ENCODE measurements around the gene CASR.

The CASR gene

GRCh38 chr3:122255757-122256439, 72.4 kb downstream of the CASR start:
- DNase-seq, result no peak
- no peaks in the 10 kb centered on the region for H3K36me3 Mint-ChIP-seq (ENCODE audit: low read depth)
- no peak overlapping the region for H3K4me3 Mint-ChIP-seq
- TF ChIP-seq CTCF (IDR thresholded peaks at IDR 0.05), result no peak
- peaks cover 12% of the 10 kb centered on the region for H3K27me3 Mint-ChIP-seq (ENCODE audit: low read depth, poor library complexity)
- H3K27ac Mint-ChIP-seq, result no peak overlapping the region
- H3K9me3 Mint-ChIP-seq, result no peaks in the 10 kb centered on the region
- H3K4me1 Mint-ChIP-seq, result no peaks in the 10 kb centered on the region

GRCh38 chr3:122257644-122258364, 74.3 kb downstream of the CASR start:
- H3K36me3 Mint-ChIP-seq (ENCODE audit: low read depth), result no peaks in the 10 kb centered on the region
- H3K4me3 Mint-ChIP-seq, result no peak overlapping the region
- no peak overlapping the region for H3K27ac Mint-ChIP-seq
- no peaks in the 10 kb centered on the region for H3K4me1 Mint-ChIP-seq
- no peaks in the 10 kb centered on the region for H3K9me3 Mint-ChIP-seq
- no peak for DNase-seq
- peaks cover 14% of the 10 kb centered on the region for H3K27me3 Mint-ChIP-seq (ENCODE audit: low read depth, poor library complexity)
- TF ChIP-seq CTCF (IDR thresholded peaks at IDR 0.05), result no peak

- DNase-seq, result peak; percentile 70
- peak; percentile 59 for TF ChIP-seq CTCF (IDR thresholded peaks at IDR 0.05)
- Mint-ChIP-seq H3K4me1 (no peaks in the 10 kb centered on the region), H3K9me3 (no peaks in the 10 kb centered on the region), H3K36me3 (ENCODE audit: low read depth) (no peaks in the 10 kb centered on the region), H3K4me3 (no peak overlapping the region), H3K27me3 (ENCODE audit: low read depth, poor library complexity) (peaks cover 14% of the 10 kb centered on the region), H3K27ac (no peak overlapping the region)
Measured at GRCh38 chr3:122258757-122259371, 75.4 kb downstream of the CASR start.

- Mint-ChIP-seq H3K9me3 (no peaks in the 10 kb centered on the region), H3K27me3 (ENCODE audit: low read depth, poor library complexity) (peaks cover 20% of the 10 kb centered on the region), H3K36me3 (ENCODE audit: low read depth) (no peaks in the 10 kb centered on the region), H3K27ac (no peak overlapping the region), H3K4me3 (no peak overlapping the region), H3K4me1 (no peaks in the 10 kb centered on the region)
- TF ChIP-seq CTCF (IDR thresholded peaks at IDR 0.05), result no peak
- DNase-seq, result no peak
Measured at GRCh38 chr3:122260206-122260605, 76.7 kb downstream of the CASR start.

- no peaks in the 10 kb centered on the region for H3K9me3 Mint-ChIP-seq
- peaks cover 29% of the 10 kb centered on the region for H3K27me3 Mint-ChIP-seq (ENCODE audit: low read depth, poor library complexity)
- no peak overlapping the region for H3K27ac Mint-ChIP-seq
- TF ChIP-seq CTCF (IDR thresholded peaks at IDR 0.05), result no peak
- H3K36me3 Mint-ChIP-seq (ENCODE audit: low read depth), result no peaks in the 10 kb centered on the region
- H3K4me1 Mint-ChIP-seq, result no peaks in the 10 kb centered on the region
- H3K4me3 Mint-ChIP-seq, result no peak overlapping the region
- no peak for DNase-seq
Measured at GRCh38 chr3:122263058-122263457, 79.6 kb downstream of the CASR start.

All from nephron progenitor cell (in vitro differentiated cells).